HCT116 (cell line): ENCODE measurements around the gene SUN3. TPM values are rescaled to one million over a fixed set of nuclear protein-coding genes. Genes with fewer than 3 reads are reported as not detected.

Experiments used
- ATAC-seq: fragments of 200-7000 bp; cut with Tn5 transposase; 2 replicates; pipeline ENCODE4 v1.9.1; 2020; ENCODE audit warnings: mild to moderate bottlenecking, moderate library complexity
- BruUV-seq: library from RNA; stranded (reverse); fragments of 400-500 nt; replicated peaks from 2 replicates; lab custom pipeline; 2021; lab: Mats Ljungman, UMichigan
- CTCF ChIA-PET: fragments of 300-600 bp; sonication (Branson Sonifier 250); formaldehyde crosslinking; loops from one replicate; lab custom pipeline; 2021; ENCODE audit warnings: antibody characterized with exemption; lab: Charles Lee
- POLR2A ChIA-PET: fragments of 300-600, 350-600 bp; sonication (Branson Sonifier 250); formaldehyde crosslinking; loops from one replicate; lab custom pipeline; 2021; ENCODE audit warnings: antibody characterized with exemption; lab: Charles Lee
- RAD21 ChIA-PET, 2 experiments: fragments of 300-600 bp; sonication (Branson Sonifier 250); formaldehyde crosslinking; loops; one replicate each; lab custom pipeline; 2023; ENCODE audit warnings: low total read pairs in 2 of 2; ENCODE audit not compliant: uncharacterized antibody in 2 of 2, unreplicated experiment in 2 of 2, low non-redundant PET in 1 of 2; lab: Charles Lee
- DNase-seq: peaks from one replicate; pipeline ENCODE4 v3.0.0-alpha.2; 2010; ENCODE audit warnings: low read depth, low spot score
- H2AFZ ChIP-seq: fragments of 200-600 bp; shearing (Covaris generic), sonication (generic); 2 replicates; pipeline ENCODE4 v1.6.1; 2017; ENCODE audit warnings: low read depth, mixed run types, mixed read lengths, antibody characterized with exemption, low read length; ENCODE audit not compliant: poor library complexity, severe bottlenecking
- H3K27ac ChIP-seq: 2 replicates; pipeline ENCODE4 v1.5.1; 2012; ENCODE audit warnings: low read depth, low read length
- H3K27me3 ChIP-seq: fragments of 200-600 bp; sonication (generic); 2 replicates; pipeline ENCODE4 v1.6.1; 2016; ENCODE audit warnings: mixed run types, low read length, mixed read lengths; ENCODE audit not compliant: insufficient read depth
- H3K36me3 ChIP-seq, 2 experiments: fragments of 200-500 bp in 1 of 2; fragments of 200-600 bp in 1 of 2; sonication (Bioruptor generic) in 1 of 2; sonication (generic) in 1 of 2; 2 replicates each; pipeline versions ENCODE4 v1.5.1 to v1.6.1; 2014 to 2016; ENCODE audit warnings: low read length in 2 of 2, inconsistent platforms in 1 of 2, mixed read lengths in 1 of 2, mixed run types in 1 of 2; ENCODE audit not compliant: insufficient read depth in 2 of 2, control insufficient read depth in 1 of 2
- H3K4me1 ChIP-seq, 2 experiments: fragments of 200-600 bp in 1 of 2; sonication (generic) in 1 of 2; 2 replicates each; pipeline versions ENCODE4 v1.5.1 to v1.6.1; 2012 to 2017; ENCODE audit warnings: low read length in 2 of 2, inconsistent platforms in 1 of 2, mild to moderate bottlenecking in 1 of 2, mixed read lengths in 1 of 2, mixed run types in 1 of 2, moderate library complexity in 1 of 2; ENCODE audit not compliant: insufficient read depth in 2 of 2, control insufficient read depth in 1 of 2
- H3K4me2 ChIP-seq: fragments of 200-600 bp; sonication (generic); 2 replicates; pipeline ENCODE4 v1.6.1; 2017; ENCODE audit warnings: mixed run types, low read length, mixed read lengths
- H3K4me3 ChIP-seq, 2 experiments: fragments of 200-600 bp in 1 of 2; sonication (generic) in 1 of 2; replicated peaks in 1 of 2; 2 replicates each; pipeline ENCODE4 v1.5.1; 2011 to 2016; ENCODE audit warnings: low read length in 2 of 2, control low read depth in 1 of 2, low read depth in 1 of 2, mild to moderate bottlenecking in 1 of 2, mixed read lengths in 1 of 2, mixed run types in 1 of 2
- H3K79me2 ChIP-seq: fragments of 200-600 bp; sonication (generic); 2 replicates; pipeline ENCODE4 v1.6.1; 2017; ENCODE audit warnings: mild to moderate bottlenecking, mixed run types, low read length, moderate library complexity, mixed read lengths; ENCODE audit not compliant: insufficient read depth
- H3K9ac ChIP-seq: fragments of 200-600 bp; sonication (generic); 2 replicates; pipeline ENCODE4 v1.6.1; 2016; ENCODE audit warnings: low read length, mixed read lengths
- H3K9me2 ChIP-seq: fragments of 200-600 bp; sonication (generic), shearing (Covaris generic); 2 replicates; pipeline ENCODE4 v1.6.1; 2017; ENCODE audit warnings: mixed run types, mild to moderate bottlenecking, moderate library complexity; ENCODE audit not compliant: insufficient read depth
- H3K9me3 ChIP-seq, 2 experiments: fragments of 200-500 bp in 1 of 2; fragments of 200-600 bp in 1 of 2; sonication (Bioruptor generic) in 1 of 2; sonication (generic) in 1 of 2; 2 replicates each; pipeline ENCODE4 v1.6.1; 2014 to 2017; ENCODE audit warnings: low read length in 2 of 2, mixed read lengths in 2 of 2, inconsistent platforms in 1 of 2, low read depth in 1 of 2, mild to moderate bottlenecking in 1 of 2, mixed run types in 1 of 2, moderate library complexity in 1 of 2; ENCODE audit not compliant: control insufficient read depth in 1 of 2, insufficient read depth in 1 of 2
- H4K20me1 ChIP-seq: fragments of 200-600 bp; sonication (generic), shearing (Covaris generic); 2 replicates; pipeline ENCODE4 v1.6.1; 2017; ENCODE audit warnings: mixed run types, mild to moderate bottlenecking, moderate library complexity; ENCODE audit not compliant: insufficient read depth
- ATF3 ChIP-seq: IDR thresholded peaks from 2 replicates; pipeline ENCODE4 v1.6.1; 2012
- CBX3 ChIP-seq: IDR thresholded peaks from 2 replicates; pipeline ENCODE4 v1.6.1; 2012; ENCODE audit warnings: low read depth
- CEBPB ChIP-seq: IDR thresholded peaks from 2 replicates; pipeline ENCODE4 v1.6.1; 2012; ENCODE audit warnings: low read depth
- EGR1 ChIP-seq: IDR thresholded peaks from 2 replicates; pipeline ENCODE4 v1.6.1; 2012; ENCODE audit warnings: low read depth
- ELF1 ChIP-seq: IDR thresholded peaks from 2 replicates; pipeline ENCODE4 v1.6.1; 2012; ENCODE audit warnings: low read depth, borderline replicate concordance
- EZH2phosphoT487 ChIP-seq: fragments of 200-600 bp; IDR thresholded peaks from 2 replicates; pipeline ENCODE4 v1.6.1; 2018; ENCODE audit warnings: antibody characterized with exemption, borderline replicate concordance
- FOSL1 ChIP-seq: IDR thresholded peaks from 2 replicates; pipeline ENCODE4 v1.6.1; 2012; ENCODE audit warnings: low read depth
- JUND ChIP-seq: IDR thresholded peaks from 2 replicates; pipeline ENCODE4 v1.6.1; 2012
- MAX ChIP-seq: IDR thresholded peaks from 2 replicates; pipeline ENCODE4 v1.6.1; 2012
- POLR2AphosphoS5 ChIP-seq: IDR thresholded peaks from 2 replicates; pipeline ENCODE4 v1.6.1; 2011; ENCODE audit warnings: mild to moderate bottlenecking, low read depth, low read length, moderate library complexity
- RAD21 ChIP-seq: IDR thresholded peaks from 2 replicates; pipeline ENCODE4 v1.6.1; 2012; ENCODE audit warnings: low read depth, mild to moderate bottlenecking
- REST ChIP-seq: IDR thresholded peaks from 2 replicates; pipeline ENCODE4 v1.6.1; 2012; ENCODE audit warnings: low read depth
- SP1 ChIP-seq: IDR thresholded peaks from 2 replicates; pipeline ENCODE4 v1.6.1; 2012; ENCODE audit warnings: low read depth
- TCF7L2 ChIP-seq: IDR thresholded peaks from 2 replicates; pipeline ENCODE4 v1.7.0; 2011; ENCODE audit warnings: borderline replicate concordance, inconsistent platforms; ENCODE audit not compliant: insufficient read depth, insufficient read length; ENCODE audit errors: extremely low read depth
- YY1 ChIP-seq: IDR thresholded peaks from 2 replicates; pipeline ENCODE4 v1.6.1; 2011; ENCODE audit warnings: low read length, low read depth, moderate library complexity, mild to moderate bottlenecking; ENCODE audit not compliant: insufficient replicate concordance; ENCODE audit errors: extremely low read depth
- ZBTB33 ChIP-seq: IDR thresholded peaks from 2 replicates; pipeline ENCODE4 v1.6.1; 2011; ENCODE audit warnings: mild to moderate bottlenecking, low read length, moderate library complexity; ENCODE audit not compliant: insufficient replicate concordance; ENCODE audit errors: extremely low read depth
- ZFX ChIP-seq: fragments of 450-650 bp; IDR thresholded peaks from 2 replicates; pipeline ENCODE4 v1.6.1; 2017
- intact Hi-C: fragments of 100-400 bp; cut with micrococcal nuclease; formaldehyde crosslinking; loops from 2 replicates; pipeline ENCODE4 v1.10.0; 2022
- total RNA-seq: library from RNA; stranded (reverse); gene quantifications from one replicate; pipeline ENCODE4 v1.2.1, GENCODE V29; 2021; ENCODE audit not compliant: unreplicated experiment

SUN3 gene
- total RNA-seq, 1 experiment from 2014 or later, result 4.5 TPM

GRCh38 chr7:47990592-47990991, 38.3 kb downstream of the SUN3 start:
- Histone ChIP-seq H3K79me2 (no peaks in the 10 kb centered on the region), H3K4me2 (no peak overlapping the region), H3K27me3 (no peaks in the 10 kb centered on the region), H3K27ac (no peak overlapping the region), H3K4me1 (peaks cover 2 to 5% of the 10 kb centered on the region in 2 experiments; a peak in 2 of 4 replicates), H3K9me2 (no peaks in the 10 kb centered on the region), H3K9me3 (no peaks in the 10 kb centered on the region), H4K20me1 (no peaks in the 10 kb centered on the region), H3K9ac (no peak overlapping the region), H2AFZ (no peak overlapping the region), H3K36me3 (no peaks in the 10 kb centered on the region), H3K4me3 (no peak overlapping the region)
- no peak for ATAC-seq
- intact Hi-C loops, result no loop called here
- ChIA-PET CTCF (no interaction called here), RAD21 (no interaction called here), POLR2A (interaction anchor here (1.3 kb wide), 1 partner anchor 9 kb away, joined by 4 read pairs; no protein-coding TSS in a partner anchor)
- no peak for DNase-seq
- no peak for TF ChIP-seq ELF1
- TF ChIP-seq CBX3, result no peak
- no peak for TF ChIP-seq CEBPB
- TF ChIP-seq EZH2phosphoT487, result no peak
- no peak for TF ChIP-seq REST
- no peak for TF ChIP-seq SP1
- no peak for TF ChIP-seq TCF7L2
- no peak for TF ChIP-seq ZBTB33
- TF ChIP-seq EGR1, result no peak
- TF ChIP-seq ATF3, result no peak
- TF ChIP-seq POLR2AphosphoS5, result no peak
- no peak for TF ChIP-seq FOSL1
- no peak for TF ChIP-seq MAX
- TF ChIP-seq JUND, result no peak
- no peak for TF ChIP-seq ZFX
- no peak for TF ChIP-seq YY1
- no peak for TF ChIP-seq RAD21
- BruUV-seq, result no TSS peak
